ENCODE measurements around the gene RPL29.

Gene RPL29

GRCh38 chr3:52013802-52014598 lies 18.3 kb upstream of the RPL29 start:
- DNase-seq (ENCODE audit: low read depth) = no peak
- TF ChIP-seq CTCF (IDR thresholded peaks at IDR 0.05; ENCODE audit: insufficient read depth, low read depth, low read length, missing control alignments) = no peak
- H3K4me3 ChIP-seq (ENCODE audit: low read depth, low read length) = no peak overlapping the region

GRCh38 chr3:52012699-52013098 lies 17.0 kb upstream of the RPL29 start:
- no peak for TF ChIP-seq CTCF (IDR thresholded peaks at IDR 0.05; ENCODE audit: insufficient read depth, low read depth, low read length, missing control alignments)
- DNase-seq (ENCODE audit: low read depth) = no peak
- H3K4me3 ChIP-seq (ENCODE audit: low read depth, low read length) = no peak overlapping the region

- no peak for TF ChIP-seq CTCF (IDR thresholded peaks at IDR 0.05; ENCODE audit: insufficient read depth, low read depth, low read length, missing control alignments)
- no peak for DNase-seq (ENCODE audit: low read depth)
- no peak overlapping the region for H3K4me3 ChIP-seq (ENCODE audit: low read depth, low read length)
Measured at GRCh38 chr3:52010431-52010830, 14.7 kb upstream of the RPL29 start.

GRCh38 chr3:52007291-52007690 lies 11.6 kb upstream of the RPL29 start:
- DNase-seq (ENCODE audit: low read depth) = no peak
- no peak overlapping the region for H3K4me3 ChIP-seq (ENCODE audit: low read depth, low read length)
- no peak for TF ChIP-seq CTCF (IDR thresholded peaks at IDR 0.05; ENCODE audit: insufficient read depth, low read depth, low read length, missing control alignments)

GRCh38 chr3:52006820-52007133 lies 11.1 kb upstream of the RPL29 start:
- H3K4me3 ChIP-seq (ENCODE audit: low read depth, low read length) = no peak overlapping the region
- TF ChIP-seq CTCF (IDR thresholded peaks at IDR 0.05; ENCODE audit: insufficient read depth, low read depth, low read length, missing control alignments) = no peak
- DNase-seq (ENCODE audit: low read depth) = no peak

- no peak for DNase-seq (ENCODE audit: low read depth)
- TF ChIP-seq CTCF (IDR thresholded peaks at IDR 0.05; ENCODE audit: insufficient read depth, low read depth, low read length, missing control alignments) = no peak
- no peak overlapping the region for H3K4me3 ChIP-seq (ENCODE audit: low read depth, low read length)
Measured at GRCh38 chr3:52006017-52006819, 10.5 kb upstream of the RPL29 start.

All from GM12865 (cell line).